Measurements from ENCODE around the gene TBCB. TPM values are rescaled to one million over a fixed set of nuclear protein-coding genes. Genes with fewer than 3 reads are reported as not detected.

Gene TBCB
- total RNA-seq, 2 experiments from 2014 or later: 150 to 152 TPM

GRCh38 chr19:36108684-36109083 lies 6.6 kb upstream of the TBCB start:
- POLR2A ChIA-PET: no interaction called here
- no peak overlapping the region for H3K27ac Mint-ChIP-seq

GRCh38 chr19:36110487-36111199 lies 4.6 kb upstream of the TBCB start, which contains the start of gene OVOL3:
TSS of gene OVOL3 (plus strand) at chr19:36111143. CDS start at chr19:36111203, 60 bp downstream.
- ATAC-seq (ENCODE audit: low read depth): no peak
- H3K9me3 Mint-ChIP-seq: no peaks in the 10 kb centered on the region
- no peak within 1 kb of the TSS for H3K4me3 Mint-ChIP-seq
- H3K27me3 Mint-ChIP-seq: no peaks in the 10 kb centered on the region
- no peak for DNase-seq
- no peak within 1 kb of the TSS for H3K27ac Mint-ChIP-seq
- H3K36me3 Mint-ChIP-seq: peaks cover 14% of the 10 kb centered on the region
- peaks cover 15% of the 10 kb centered on the region for H3K4me1 Mint-ChIP-seq
- POLR2A ChIA-PET: no interaction called here

More at GRCh38 chr19:36108684-36109083, 6.6 kb upstream of the TBCB start:
- DNase-seq: no peak
- Mint-ChIP-seq H3K36me3 (peaks cover 16% of the 10 kb centered on the region), H3K27me3 (no peaks in the 10 kb centered on the region), H3K9me3 (no peaks in the 10 kb centered on the region), H3K4me1 (peaks cover 7% of the 10 kb centered on the region), H3K4me3 (no peak overlapping the region)
- ATAC-seq (ENCODE audit: low read depth): no peak

DNA sequence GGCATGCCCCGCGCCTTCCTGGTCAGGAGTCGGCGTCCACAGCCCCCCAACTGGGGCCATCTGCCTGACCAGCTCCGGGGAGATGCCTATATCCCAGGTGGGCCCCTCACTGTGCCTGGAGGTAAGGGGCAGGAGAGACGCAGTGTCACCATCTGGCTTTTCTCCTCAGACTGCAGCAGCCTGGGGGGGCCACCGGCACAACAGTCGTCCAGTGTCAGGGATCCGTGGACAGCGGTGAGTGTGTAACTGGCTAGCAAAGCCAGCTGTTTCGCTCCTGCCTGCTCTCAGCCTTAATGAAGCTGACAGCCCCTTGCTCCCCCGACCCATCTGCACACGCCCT lies 4.1 kb upstream of the TBCB start:
- no peak overlapping the region for H3K27ac Mint-ChIP-seq
- H3K4me1 Mint-ChIP-seq: peaks cover 17% of the 10 kb centered on the region
- no peaks in the 10 kb centered on the region for H3K27me3 Mint-ChIP-seq

DNA sequence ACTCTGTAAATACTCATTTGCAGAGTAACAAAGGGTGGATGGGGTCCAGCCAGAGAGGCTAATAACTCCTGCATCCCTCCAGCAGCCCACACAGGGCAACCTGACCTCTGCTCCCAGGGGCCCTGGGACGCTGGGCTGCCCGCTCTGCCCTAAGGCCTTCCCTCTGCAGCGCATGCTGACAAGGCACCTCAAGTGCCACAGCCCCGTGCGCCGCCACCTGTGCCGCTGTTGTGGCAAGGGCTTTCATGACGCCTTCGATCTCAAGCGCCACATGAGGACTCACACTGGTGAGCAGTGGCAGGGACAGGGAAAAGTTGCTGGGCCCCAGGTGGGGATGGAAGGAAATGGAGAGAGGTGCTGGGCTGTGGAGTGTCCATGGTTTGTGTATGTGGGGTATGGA lies 2.6 kb upstream of the TBCB start:
- H3K27ac Mint-ChIP-seq: peak overlapping the region; percentile 48
- ATAC-seq (ENCODE audit: low read depth) (no peak), DNase-seq (no peak)
- no peaks in the 10 kb centered on the region for H3K9me3 Mint-ChIP-seq
- peak overlapping the region; percentile 71 for H3K4me3 Mint-ChIP-seq
- peaks cover 26% of the 10 kb centered on the region for H3K4me1 Mint-ChIP-seq
- POLR2A ChIA-PET: no interaction called here
- H3K36me3 Mint-ChIP-seq: peaks cover 15% of the 10 kb centered on the region
- H3K27me3 Mint-ChIP-seq: no peaks in the 10 kb centered on the region

More for the DNA sequence above, 4.1 kb upstream of the TBCB start:
- no peak for ATAC-seq (ENCODE audit: low read depth)
- H3K9me3 Mint-ChIP-seq: no peaks in the 10 kb centered on the region
- peaks cover 11% of the 10 kb centered on the region for H3K36me3 Mint-ChIP-seq
- DNase-seq: no peak
- no peak overlapping the region for H3K4me3 Mint-ChIP-seq
- POLR2A ChIA-PET: no interaction called here

- Mint-ChIP-seq H3K4me3 (peak overlapping the region; percentile 98), H3K27me3 (no peaks in the 10 kb centered on the region), H3K27ac (peak overlapping the region; percentile 52), H3K36me3 (peaks cover 22% of the 10 kb centered on the region), H3K9me3 (no peaks in the 10 kb centered on the region), H3K4me1 (peaks cover 28% of the 10 kb centered on the region)
- DNase-seq (no peak), ATAC-seq (ENCODE audit: low read depth) (no peak)
- POLR2A ChIA-PET: interaction anchor here (2.1 kb wide), 1 partner anchor 60 kb away, joined by 11 read pairs; the partner anchor contains the start of genes THAP8 and WDR62
Observed at GRCh38 chr19:36113425-36113824, 1.8 kb upstream of the TBCB start.

GRCh38 chr19:36113894-36114720 lies 1.2 kb upstream of the TBCB start:
- peak overlapping the region; percentile 98 for H3K4me3 Mint-ChIP-seq

GRCh38 chr19:36114721-36115452 lies 381 bp upstream of the TBCB start, which contains the start of gene POLR2I:
TSS of gene POLR2I (minus strand) at chr19:36114875. CDS start at chr19:36114856, 19 bp downstream.
- Mint-ChIP-seq H3K4me3 (peak within 1 kb of the TSS; percentile 98), H3K9me3 (no peaks in the 10 kb centered on the region), H3K36me3 (peaks cover 25% of the 10 kb centered on the region), H3K4me1 (peaks cover 29% of the 10 kb centered on the region), H3K27me3 (no peaks in the 10 kb centered on the region), H3K27ac (peak within 1 kb of the TSS; percentile 98)
- ATAC-seq (ENCODE audit: low read depth): peak; percentile 95
- peak; percentile 97 for DNase-seq
- POLR2A ChIA-PET: interaction anchor here (0.9 to 2.1 kb wide), 12 partner anchors 11 to 163 kb away, joined by 3 to 14 read pairs (median 4); partner anchors contain the start of genes ALKBH6, CAPNS1, THAP8 and WDR62

More at GRCh38 chr19:36113894-36114720, 1.2 kb upstream of the TBCB start:
- H3K27me3 Mint-ChIP-seq: no peaks in the 10 kb centered on the region
- POLR2A ChIA-PET: interaction anchor here (0.9 to 2.1 kb wide), 7 partner anchors 12 to 119 kb away, joined by 3 to 14 read pairs (median 5); partner anchors contain the start of genes ALKBH6, THAP8, WDR62 and ZNF146
- DNase-seq (no peak), ATAC-seq (ENCODE audit: low read depth) (no peak)
- peaks cover 28% of the 10 kb centered on the region for H3K4me1 Mint-ChIP-seq
- H3K9me3 Mint-ChIP-seq: no peaks in the 10 kb centered on the region
- H3K36me3 Mint-ChIP-seq: peaks cover 23% of the 10 kb centered on the region
- H3K27ac Mint-ChIP-seq: peak overlapping the region; percentile 98

- H3K27ac Mint-ChIP-seq: peak overlapping the region; percentile 98
- no peak for ATAC-seq (ENCODE audit: low read depth)
- DNase-seq: no peak
- peaks cover 31% of the 10 kb centered on the region for H3K4me1 Mint-ChIP-seq
- no peaks in the 10 kb centered on the region for H3K27me3 Mint-ChIP-seq
- H3K4me3 Mint-ChIP-seq: peak overlapping the region; percentile 98
- H3K36me3 Mint-ChIP-seq: peaks cover 27% of the 10 kb centered on the region
- H3K9me3 Mint-ChIP-seq: no peaks in the 10 kb centered on the region
- POLR2A ChIA-PET: interaction anchor here (0.5 to 2.1 kb wide), 4 partner anchors 10 to 467 kb away, joined by 3 to 9 read pairs (median 6); partner anchors contain the start of gene CAPNS1
Observed at GRCh38 chr19:36116344-36116637, 1.0 kb downstream of the TBCB start.

DNA sequence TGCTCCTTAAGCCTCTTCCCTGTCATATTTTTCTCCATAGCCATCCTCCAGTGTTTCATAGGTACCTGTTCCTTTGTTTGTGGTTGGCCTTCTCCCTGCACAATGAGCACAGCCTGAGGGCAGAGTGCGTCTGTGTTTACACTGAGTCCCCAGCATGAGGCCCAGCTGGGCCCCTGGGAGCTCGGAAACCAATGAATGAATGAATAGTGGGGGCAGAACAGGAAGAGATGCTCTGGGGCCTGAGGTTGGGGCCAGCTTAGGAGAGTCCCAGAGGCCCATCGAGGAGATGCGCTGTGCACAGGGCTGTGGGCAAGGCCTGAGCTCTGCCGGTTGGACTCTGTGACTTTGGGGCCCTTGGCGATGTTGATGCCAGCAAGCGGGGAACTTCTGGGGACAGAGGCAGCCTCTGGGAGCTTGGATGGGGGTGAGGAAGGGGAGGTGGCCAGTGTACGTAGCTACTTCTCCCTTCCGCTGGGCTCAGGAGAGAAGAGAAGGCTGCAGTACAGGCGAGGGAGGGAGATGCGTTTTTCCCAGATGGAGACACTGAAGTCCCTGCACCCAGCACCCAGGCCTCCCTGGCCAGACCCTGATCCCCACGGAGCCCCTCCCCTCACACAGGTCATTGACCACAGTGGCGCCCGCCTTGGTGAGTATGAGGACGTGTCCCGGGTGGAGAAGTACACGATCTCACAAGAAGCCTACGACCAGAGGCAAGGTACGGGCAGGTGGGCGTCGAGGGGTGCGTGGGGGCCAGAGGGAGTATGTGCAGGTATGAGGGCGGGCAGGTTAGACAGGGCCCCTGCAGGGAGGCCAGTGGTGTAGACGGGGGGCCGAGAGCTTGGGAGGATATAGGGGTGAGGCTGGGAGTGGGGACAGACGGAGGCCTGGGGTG lies 5.1 kb downstream of the TBCB start:
- Mint-ChIP-seq H3K4me3 (no peak overlapping the region), H3K9me3 (no peaks in the 10 kb centered on the region), H3K27ac (peak overlapping the region; percentile 48), H3K4me1 (peaks cover 18% of the 10 kb centered on the region), H3K27me3 (no peaks in the 10 kb centered on the region), H3K36me3 (peaks cover 25% of the 10 kb centered on the region)
- no peak for DNase-seq
- no peak for ATAC-seq (ENCODE audit: low read depth)
- POLR2A ChIA-PET: no interaction called here

- DNase-seq: no peak
- no peak for ATAC-seq (ENCODE audit: low read depth)
- H3K27ac Mint-ChIP-seq: no peak overlapping the region
- H3K36me3 Mint-ChIP-seq: peaks cover 32% of the 10 kb centered on the region
- peaks cover 18% of the 10 kb centered on the region for H3K4me1 Mint-ChIP-seq
- no peaks in the 10 kb centered on the region for H3K27me3 Mint-ChIP-seq
- H3K9me3 Mint-ChIP-seq: no peaks in the 10 kb centered on the region
- POLR2A ChIA-PET: no interaction called here
- H3K4me3 Mint-ChIP-seq: no peak overlapping the region
Observed at GRCh38 chr19:36120984-36121358, 5.7 kb downstream of the TBCB start.

- Mint-ChIP-seq H3K27ac (no peak overlapping the region), H3K36me3 (peaks cover 32% of the 10 kb centered on the region)
Observed at GRCh38 chr19:36121486-36122124, 6.3 kb downstream of the TBCB start.

GRCh38 chr19:36125557-36125956 lies 10.3 kb downstream of the TBCB start:
- no peak overlapping the region for H3K27ac Mint-ChIP-seq
- no peaks in the 10 kb centered on the region for H3K27me3 Mint-ChIP-seq
- peaks cover 9% of the 10 kb centered on the region for H3K4me1 Mint-ChIP-seq
- H3K4me3 Mint-ChIP-seq: no peak overlapping the region
- POLR2A ChIA-PET: interaction anchor here (2.6 kb wide), 1 partner anchor 10 kb away, joined by 9 read pairs; the partner anchor contains the start of genes POLR2I and TBCB
- no peaks in the 10 kb centered on the region for H3K9me3 Mint-ChIP-seq
- no peak for DNase-seq
- ATAC-seq (ENCODE audit: low read depth): no peak
- H3K36me3 Mint-ChIP-seq: peaks cover 13% of the 10 kb centered on the region

More at GRCh38 chr19:36121486-36122124, 6.3 kb downstream of the TBCB start:
- POLR2A ChIA-PET: no interaction called here
- Mint-ChIP-seq H3K4me1 (peaks cover 13% of the 10 kb centered on the region), H3K9me3 (no peaks in the 10 kb centered on the region), H3K4me3 (no peak overlapping the region), H3K27me3 (no peaks in the 10 kb centered on the region)
- ATAC-seq (ENCODE audit: low read depth) (no peak), DNase-seq (no peak)

All from activated naive CD8-positive, alpha-beta T cell treated with anti-CD3 and anti-CD28 coated beads, Interleukin-2, amount 10 ng/mL, durations not matched to agents 7 days and 5 days (primary cell).